ENCODE data around the gene ADGRF3.
"Not testable (repeated sequence)": the region's sequence is repeated elsewhere in the genome, so short reads cannot be mapped to it uniquely, and the experiment has no call there.

Gene ADGRF3

GRCh38 chr2:26351375-26352090 is 4.9 kb upstream of the ADGRF3 start:
- DNase-seq = no peak

- DNase-seq = no peak
These were observed 3.1 kb upstream of the ADGRF3 start for GRCh38 chr2:26349690-26350089.

- DNase-seq = no peak
These were observed 787 bp upstream of the ADGRF3 start for GRCh38 chr2:26347286-26347865.

GRCh38 chr2:26345545-26346453 is 790 bp downstream of the ADGRF3 start, which contains the start of gene SELENOI:
TSS of gene SELENOI (plus strand) at chr2:26346143. CDS start at chr2:26346233, 90 bp downstream.
- peak; percentile 99 for DNase-seq

- no peak for DNase-seq
These were observed 1.4 kb downstream of the ADGRF3 start for GRCh38 chr2:26345283-26345544.

GRCh38 chr2:26344581-26345282 is 1.9 kb downstream of the ADGRF3 start:
- DNase-seq = peak; percentile 33

- DNase-seq = no peak
These were observed 5.8 kb downstream of the ADGRF3 start for GRCh38 chr2:26340831-26341230.

GRCh38 chr2:26337298-26337697 is 9.3 kb downstream of the ADGRF3 start:
- no peak for DNase-seq

GRCh38 chr2:26336719-26337118 is 9.9 kb downstream of the ADGRF3 start:
- DNase-seq = no peak

- no peak for DNase-seq
These were observed 11.4 kb downstream of the ADGRF3 start for GRCh38 chr2:26335231-26335630.

- no peak for DNase-seq
These were observed 13.3 kb downstream of the ADGRF3 start for GRCh38 chr2:26333293-26333692.

GRCh38 chr2:26331321-26331720 is 15.3 kb downstream of the ADGRF3 start:
- not testable (repeated sequence) for DNase-seq

GRCh38 chr2:26330604-26331003 is 16.0 kb downstream of the ADGRF3 start:
- DNase-seq = no peak

GRCh38 chr2:26330114-26330549 is 16.5 kb downstream of the ADGRF3 start:
- DNase-seq = peak; percentile 67

- not testable (repeated sequence) for DNase-seq
These were observed 17.5 kb downstream of the ADGRF3 start for GRCh38 chr2:26329083-26329482.

- no peak for DNase-seq
These were observed 19.0 kb downstream of the ADGRF3 start for GRCh38 chr2:26327291-26328272.

- no peak for DNase-seq
These were observed 20.1 kb downstream of the ADGRF3 start for GRCh38 chr2:26326514-26326913.

- DNase-seq = no peak
These were observed 20.7 kb downstream of the ADGRF3 start for GRCh38 chr2:26325851-26326250.

- no peak for DNase-seq
These were observed 21.7 kb downstream of the ADGRF3 start for GRCh38 chr2:26324903-26325302.

GRCh38 chr2:26324479-26324878 is 22.1 kb downstream of the ADGRF3 start:
- DNase-seq = not testable (repeated sequence)

- DNase-seq = no peak
These were observed 27.6 kb downstream of the ADGRF3 start for GRCh38 chr2:26318950-26319349.

All from kidney glomerular epithelial cell (primary cell).